Astrocyte (in vitro differentiated cells and primary cell): ENCODE results near the gene FHIT. TPM values are rescaled to one million over a fixed set of nuclear protein-coding genes. Genes with fewer than 3 reads are reported as not detected.

Experiments used
- DNase-seq: peaks from one replicate; pipeline ENCODE4 v3.0.0-alpha.2; 2010; ENCODE audit warnings: low read depth
- FAIRE-seq: peaks from 2 replicates; lab custom pipeline; 2011; peaks lifted over from hg19 to GRCh38; lab: Jason Lieb, UNC
- H2AFZ ChIP-seq: 2 replicates; pipeline ENCODE4 v1.6.0; 2012; ENCODE audit warnings: low read depth, low read length, inconsistent platforms
- H3K27ac ChIP-seq: 2 replicates; pipeline ENCODE4 v1.5.1; 2011; ENCODE audit warnings: low read depth, low read length, inconsistent platforms
- H3K27me3 ChIP-seq: 2 replicates; pipeline ENCODE4 v1.6.0; 2011; ENCODE audit warnings: low read length, inconsistent platforms; ENCODE audit not compliant: insufficient read depth
- H3K36me3 ChIP-seq: 2 replicates; pipeline ENCODE4 v1.5.1; 2011; ENCODE audit warnings: low read length, inconsistent platforms; ENCODE audit not compliant: insufficient read depth
- H3K4me1 ChIP-seq: 2 replicates; pipeline ENCODE4 v1.5.1; 2011; ENCODE audit warnings: low read length, inconsistent platforms; ENCODE audit not compliant: insufficient read depth
- H3K4me2 ChIP-seq: 2 replicates; pipeline ENCODE4 v1.6.0; 2012; ENCODE audit warnings: low read length, inconsistent platforms
- H3K4me3 ChIP-seq: 2 replicates; pipeline ENCODE4 v1.5.1; 2011; ENCODE audit warnings: low read depth, mild to moderate bottlenecking, low read length, inconsistent platforms; ENCODE audit not compliant: insufficient read depth
- H3K79me2 ChIP-seq: 2 replicates; pipeline ENCODE4 v1.6.0; 2012; ENCODE audit warnings: mild to moderate bottlenecking, low read length, inconsistent platforms; ENCODE audit not compliant: insufficient read depth
- H3K9ac ChIP-seq: 2 replicates; pipeline ENCODE4 v1.6.0; 2012; ENCODE audit warnings: mild to moderate bottlenecking, low read length, inconsistent platforms
- H3K9me3 ChIP-seq: 2 replicates; pipeline ENCODE4 v1.5.1; 2012; ENCODE audit warnings: low read depth, mild to moderate bottlenecking, low read length, inconsistent platforms; ENCODE audit not compliant: insufficient read depth
- H4K20me1 ChIP-seq: 2 replicates; pipeline ENCODE4 v1.6.0; 2012; ENCODE audit warnings: low read length, inconsistent platforms; ENCODE audit not compliant: insufficient read depth
- H3K27ac Mint-ChIP-seq: one replicate; pipeline ENCODE4 v1.8.0; 2021; ENCODE audit warnings: mild to moderate bottlenecking, mixed read lengths; ENCODE audit not compliant: unreplicated experiment
- H3K27me3 Mint-ChIP-seq: one replicate; pipeline ENCODE4 v1.8.0; 2021; ENCODE audit warnings: low read depth, mixed read lengths; ENCODE audit not compliant: unreplicated experiment
- H3K36me3 Mint-ChIP-seq: one replicate; pipeline ENCODE4 v1.8.0; 2021; ENCODE audit warnings: low read depth, mixed read lengths; ENCODE audit not compliant: unreplicated experiment
- H3K4me1 Mint-ChIP-seq: one replicate; pipeline ENCODE4 v1.8.0; 2021; ENCODE audit warnings: low read depth, mixed read lengths; ENCODE audit not compliant: unreplicated experiment
- H3K4me3 Mint-ChIP-seq: one replicate; pipeline ENCODE4 v1.8.0; 2021; ENCODE audit warnings: mild to moderate bottlenecking, moderate library complexity, mixed read lengths; ENCODE audit not compliant: unreplicated experiment
- H3K9me3 Mint-ChIP-seq: one replicate; pipeline ENCODE4 v1.8.0; 2021; ENCODE audit warnings: mild to moderate bottlenecking, mixed read lengths; ENCODE audit not compliant: unreplicated experiment
- CTCF ChIP-seq: IDR thresholded peaks from 2 replicates; pipeline ENCODE4 v1.5.1; 2011; ENCODE audit warnings: low read depth, mild to moderate bottlenecking, inconsistent platforms, low read length, moderate library complexity; ENCODE audit not compliant: insufficient read depth
- EZH2 ChIP-seq: IDR thresholded peaks from 2 replicates; pipeline ENCODE4 v1.6.1; 2012; ENCODE audit warnings: mild to moderate bottlenecking, low read length, inconsistent platforms; ENCODE audit not compliant: insufficient read depth
- total RNA-seq: library from RNA; stranded (reverse); gene quantifications from 2 replicates; pipeline ENCODE4 v1.2.1, GENCODE V29; 2021

Gene FHIT
- total RNA-seq, 1 donor from 2014 or later: 6.7 TPM

DNA sequence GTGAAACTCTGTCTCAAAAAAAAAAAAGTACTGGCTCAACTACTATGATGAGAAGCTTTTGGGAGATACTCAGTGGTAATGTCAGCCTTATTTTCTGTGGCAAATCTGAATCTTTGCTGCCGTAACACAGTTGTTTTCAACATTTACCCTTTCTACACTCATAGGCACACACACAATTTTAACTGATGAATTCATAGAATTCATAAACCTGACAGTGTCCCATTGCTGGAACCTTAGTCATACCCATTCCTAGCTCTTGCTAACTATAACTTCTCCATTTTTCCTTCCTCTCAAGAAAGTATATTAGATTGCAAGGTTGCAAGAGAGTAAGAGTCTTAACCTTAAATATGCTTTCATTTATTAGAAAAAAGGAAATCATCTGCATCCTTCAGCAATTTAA is 496.6 kb downstream of the FHIT start:
- FAIRE-seq (no peak), DNase-seq (peak; percentile 52)
- no peak for TF ChIP-seq EZH2
- no peak for TF ChIP-seq CTCF
- Mint-ChIP-seq H3K36me3 (peaks cover 3% of the 10 kb centered on the region), H3K4me3 (no peak overlapping the region), H3K9me3 (peaks cover 5% of the 10 kb centered on the region), H3K27me3 (no peaks in the 10 kb centered on the region), H3K27ac (no peak overlapping the region), H3K4me1 (peaks cover 7% of the 10 kb centered on the region)
- Histone ChIP-seq H2AFZ (no peak overlapping the region), H3K4me1 (peaks cover 6% of the 10 kb centered on the region), H3K4me2 (no peak overlapping the region), H3K9ac (no peak overlapping the region), H3K36me3 (no peaks in the 10 kb centered on the region), H3K79me2 (no peaks in the 10 kb centered on the region), H3K9me3 (peaks cover 2% of the 10 kb centered on the region), H3K27ac (no peak overlapping the region), H3K4me3 (no peak overlapping the region), H3K27me3 (no peaks in the 10 kb centered on the region), H4K20me1 (no peaks in the 10 kb centered on the region)

- no peaks in the 10 kb centered on the region for H3K27me3 ChIP-seq
- no peaks in the 10 kb centered on the region for H3K27me3 Mint-ChIP-seq
Measured at GRCh38 chr3:60752809-60753208, 498.4 kb downstream of the FHIT start.

More at GRCh38 chr3:60752809-60753208, 498.4 kb downstream of the FHIT start:
- FAIRE-seq (peak; percentile 55), DNase-seq (peak; percentile 26)
- no peak overlapping the region for H3K27ac Mint-ChIP-seq
- Histone ChIP-seq H3K79me2 (no peaks in the 10 kb centered on the region), H3K36me3 (no peaks in the 10 kb centered on the region), H3K27ac (no peak overlapping the region), H4K20me1 (no peaks in the 10 kb centered on the region), H3K9ac (no peak overlapping the region), H3K4me3 (no peak overlapping the region), H3K4me2 (no peak overlapping the region), H2AFZ (no peak overlapping the region), H3K4me1 (peaks cover 6% of the 10 kb centered on the region), H3K9me3 (peaks cover 2% of the 10 kb centered on the region)
- no peak for TF ChIP-seq EZH2
- no peak for TF ChIP-seq CTCF
- no peak overlapping the region for H3K4me3 Mint-ChIP-seq
- peaks cover 7% of the 10 kb centered on the region for H3K4me1 Mint-ChIP-seq
- H3K9me3 Mint-ChIP-seq: peaks cover 7% of the 10 kb centered on the region
- peaks cover 3% of the 10 kb centered on the region for H3K36me3 Mint-ChIP-seq
